Bronchial smooth muscle cell (primary cell): ENCODE results near the gene SIRPB1. TPM values are rescaled to one million over a fixed set of nuclear protein-coding genes. Genes with fewer than 3 reads are reported as not detected.

Source experiments
- total RNA-seq: library from RNA; depleted of rRNA; stranded (reverse); fragments of >200 nt; gene quantifications from 2 replicates; pipeline ENCODE4 v1.2.1, GENCODE V29; 2014

The SIRPB1 gene
- 0.17 and 0.79 TPM in 2 replicates for total RNA-seq

GRCh38 chr20:1619861-1620444 is at the start of gene SIRPB1:
Gene SIRPB1, minus strand, starts transcription at chr20:1620009. Its CDS starts 65 bp downstream, at chr20:1619944.

GRCh38 chr20:1657556-1658334 is 37.9 kb upstream of the SIRPB1 start, which contains the start of gene SIRPG:
Gene SIRPG, minus strand, starts transcription at chr20:1657779. Its CDS starts 65 bp downstream, at chr20:1657714.

Other genes with a start within 250 kb of the SIRPB1 start
- gene FKBP1A, start 227.0 kb downstream of the SIRPB1 start, total RNA-seq, result 119 and 123 TPM in 2 replicates
- 15.6 and 16.7 TPM in 2 replicates for gene NSFL1C, start 153.2 kb downstream of the SIRPB1 start, total RNA-seq
- gene SIRPB2, start 128.6 kb downstream of the SIRPB1 start, total RNA-seq, result not detected in 2 replicates
- not detected in 2 replicates for gene SIRPD, start 62.3 kb downstream of the SIRPB1 start, total RNA-seq
- not detected in 2 replicates for gene SIRPG, start 37.8 kb upstream of the SIRPB1 start, total RNA-seq